ENCODE data around the gene MVK. TPM values are rescaled to one million over a fixed set of nuclear protein-coding genes. Genes with fewer than 3 reads are reported as not detected.

MVK gene
- total RNA-seq, 1 experiment from 2014 or later, result 28.9 TPM

DNA sequence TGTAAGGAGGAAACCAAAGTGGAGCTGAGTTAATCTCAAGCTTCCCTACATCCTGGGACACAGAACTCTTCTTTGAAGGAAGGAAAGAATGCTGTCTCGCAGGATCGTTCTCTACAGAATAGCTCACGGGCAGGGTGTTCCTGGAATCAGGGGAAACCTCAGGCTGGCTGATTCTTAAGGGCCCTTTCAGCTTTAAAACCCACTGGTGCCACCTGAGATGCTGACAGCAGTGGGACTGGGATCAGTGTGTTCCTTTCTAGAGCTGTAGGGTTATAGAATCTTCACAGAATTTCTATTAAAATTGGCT, 48.4 kb upstream of the MVK start:
- Mint-ChIP-seq H3K9me3 (ENCODE audit: unreplicated experiment) (no peaks in the 10 kb centered on the region), H3K4me3 (ENCODE audit: unreplicated experiment) (no peak overlapping the region), H3K27me3 (ENCODE audit: insufficient read depth, unreplicated experiment) (no peaks in the 10 kb centered on the region), H3K4me1 (ENCODE audit: low read depth, unreplicated experiment) (no peaks in the 10 kb centered on the region), H3K27ac (ENCODE audit: unreplicated experiment) (no peak overlapping the region), H3K36me3 (ENCODE audit: insufficient read depth, unreplicated experiment) (no peaks in the 10 kb centered on the region)
- CTCF ChIA-PET, result no interaction called here
- BruUV-seq (replicated peaks), result no TSS peak
- Histone ChIP-seq H3K4me1 (no peaks in the 10 kb centered on the region), H3K4me3 (ENCODE audit: low read depth, low read length) (no peak overlapping the region), H3K27me3 (replicated peaks; ENCODE audit: control insufficient read depth, insufficient read depth, low read length) (no peaks in the 10 kb centered on the region), H3K9me3 (no peaks in the 10 kb centered on the region), H3K36me3 (ENCODE audit: control insufficient read depth, insufficient read depth, low read length) (no peaks in the 10 kb centered on the region; the same call in 1 of the 2 replicates)
- POLR2A ChIA-PET, result no interaction called here
- no peak for DNase-seq
- no peak for TF ChIP-seq CTCF (IDR thresholded peaks at IDR 0.05; ENCODE audit: insufficient read depth in 1 of 2, low read depth in 1 of 2, low read length in 1 of 2, severe bottlenecking in 1 of 2, unreplicated experiment in 1 of 2)
- intact Hi-C loops (cut with micrococcal nuclease; ENCODE audit: unreplicated experiment), result no loop called here

DNA sequence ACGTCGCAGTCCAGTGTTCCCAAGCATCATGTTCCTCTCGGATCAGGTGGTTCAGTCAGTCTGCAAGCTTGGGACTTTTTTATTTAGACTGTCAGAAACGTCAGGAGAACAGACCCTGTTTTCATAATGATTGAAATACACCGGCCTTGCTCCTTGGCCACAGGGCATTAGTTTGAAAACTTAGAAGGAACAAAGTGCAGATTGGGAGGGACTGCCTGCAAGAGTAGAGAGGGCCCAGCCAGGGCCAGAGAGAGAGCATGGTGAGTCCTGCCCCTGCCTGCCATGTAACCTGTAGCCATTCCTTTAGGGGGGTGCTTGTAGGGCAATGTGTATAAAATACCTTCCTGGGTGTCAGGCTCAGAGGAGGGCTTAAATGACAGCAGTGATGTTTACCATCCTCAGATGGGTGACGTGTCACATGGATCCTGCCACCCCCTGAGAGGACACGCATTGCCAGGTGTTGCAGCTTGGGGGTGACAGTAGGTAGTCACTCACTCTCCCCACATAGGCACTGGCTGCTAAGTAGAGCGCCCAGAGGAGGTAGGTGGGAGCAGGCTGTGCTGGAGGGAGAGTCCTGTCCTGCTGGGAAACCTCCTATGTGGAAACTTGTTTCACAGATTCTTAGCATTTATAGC, 46.0 kb upstream of the MVK start:
- H3K27me3 Mint-ChIP-seq (ENCODE audit: insufficient read depth, unreplicated experiment), result no peaks in the 10 kb centered on the region
- no TSS peak for BruUV-seq (replicated peaks)
- H3K4me3 ChIP-seq (ENCODE audit: low read depth, low read length), result no peak overlapping the region
- DNase-seq, result no peak
- no peaks in the 10 kb centered on the region for H3K4me1 ChIP-seq
- no peaks in the 10 kb centered on the region for H3K27me3 ChIP-seq (replicated peaks; ENCODE audit: control insufficient read depth, insufficient read depth, low read length)
- no peaks in the 10 kb centered on the region for H3K4me1 Mint-ChIP-seq (ENCODE audit: low read depth, unreplicated experiment)
- POLR2A ChIA-PET, result no interaction called here
- CTCF ChIA-PET, result no interaction called here
- no peaks in the 10 kb centered on the region for H3K9me3 ChIP-seq
- no peak for TF ChIP-seq CTCF (IDR thresholded peaks at IDR 0.05; ENCODE audit: insufficient read depth in 1 of 2, low read depth in 1 of 2, low read length in 1 of 2, severe bottlenecking in 1 of 2, unreplicated experiment in 1 of 2)
- intact Hi-C loops (cut with micrococcal nuclease; ENCODE audit: unreplicated experiment), result no loop called here
- H3K36me3 Mint-ChIP-seq (ENCODE audit: insufficient read depth, unreplicated experiment), result no peaks in the 10 kb centered on the region
- no peaks in the 10 kb centered on the region; the same call in 1 of the 2 replicates for H3K36me3 ChIP-seq (ENCODE audit: control insufficient read depth, insufficient read depth, low read length)
- H3K27ac Mint-ChIP-seq (ENCODE audit: unreplicated experiment), result no peak overlapping the region
- H3K4me3 Mint-ChIP-seq (ENCODE audit: unreplicated experiment), result no peak overlapping the region
- no peaks in the 10 kb centered on the region for H3K9me3 Mint-ChIP-seq (ENCODE audit: unreplicated experiment)

- Mint-ChIP-seq H3K36me3 (ENCODE audit: insufficient read depth, unreplicated experiment) (no peaks in the 10 kb centered on the region), H3K9me3 (ENCODE audit: unreplicated experiment) (no peaks in the 10 kb centered on the region), H3K27ac (ENCODE audit: unreplicated experiment) (no peak overlapping the region), H3K27me3 (ENCODE audit: insufficient read depth, unreplicated experiment) (no peaks in the 10 kb centered on the region), H3K4me3 (ENCODE audit: unreplicated experiment) (no peak overlapping the region), H3K4me1 (ENCODE audit: low read depth, unreplicated experiment) (no peaks in the 10 kb centered on the region)
- Histone ChIP-seq H3K36me3 (ENCODE audit: control insufficient read depth, insufficient read depth, low read length) (no peaks in the 10 kb centered on the region; the same call in 1 of the 2 replicates), H3K9me3 (no peaks in the 10 kb centered on the region), H3K27me3 (replicated peaks; ENCODE audit: control insufficient read depth, insufficient read depth, low read length) (no peaks in the 10 kb centered on the region), H3K4me3 (ENCODE audit: low read depth, low read length) (no peak overlapping the region), H3K4me1 (no peaks in the 10 kb centered on the region)
- DNase-seq, result no peak
- no peak for TF ChIP-seq CTCF (IDR thresholded peaks at IDR 0.05; ENCODE audit: insufficient read depth in 1 of 2, low read depth in 1 of 2, low read length in 1 of 2, severe bottlenecking in 1 of 2, unreplicated experiment in 1 of 2)
- ChIA-PET CTCF (interaction anchor here (0.7 kb wide), 1 partner anchor 1168 kb away, joined by 4 read pairs; no protein-coding TSS in a partner anchor), POLR2A (no interaction called here)
- intact Hi-C loops (cut with micrococcal nuclease; ENCODE audit: unreplicated experiment), result no loop called here
- no TSS peak for BruUV-seq (replicated peaks)
These were observed 43.6 kb upstream of the MVK start for GRCh38 chr12:109529691-109530640.

Data from Caco-2 (cell line).